ENCODE data around the gene SETD7.
"Not testable (repeated sequence)": the region's sequence is repeated elsewhere in the genome, so short reads cannot be mapped to it uniquely, and the experiment has no call there.

DNA sequence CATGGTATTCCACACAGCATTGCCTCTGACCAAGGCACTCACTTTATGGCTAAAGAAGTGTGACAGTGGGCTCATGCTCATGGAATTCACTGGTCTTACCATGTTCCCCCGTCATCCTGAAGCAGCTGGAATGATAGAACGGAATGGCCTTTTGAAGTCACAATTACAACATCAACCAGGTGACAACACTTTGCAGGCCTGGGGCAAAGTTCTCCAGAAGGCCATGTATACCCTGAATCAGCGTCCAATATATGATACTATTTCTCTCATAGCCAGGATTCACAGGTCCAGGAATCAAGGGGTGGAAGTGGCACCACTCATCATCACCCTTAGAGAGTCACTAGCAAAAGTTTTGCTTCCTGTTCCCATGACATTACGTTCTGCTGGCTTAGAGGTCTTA, 108.9 kb downstream of the SETD7 start:
- TF ChIP-seq CTCF, POLR2A (IDR thresholded peaks at IDR 0.05): not testable (repeated sequence)
